GM12878 (cell line): ENCODE results near the gene THRA. TPM values are rescaled to one million over a fixed set of nuclear protein-coding genes. Genes with fewer than 3 reads are reported as not detected.

ENCODE experiments used
- ATAC-seq: fragments of 200-7000 bp; cut with Tn5 transposase; 3 replicates; pipeline ENCODE4 v1.9.1; 2020; ENCODE audit warnings: mild to moderate bottlenecking, moderate library complexity
- BruUV-seq: library from RNA; stranded (reverse); fragments of 400-500 nt; replicated peaks from 2 replicates; lab custom pipeline; 2021; lab: Mats Ljungman, UMichigan
- CTCF ChIA-PET: fragments of 300-600 bp; sonication (Branson Sonifier 250); formaldehyde crosslinking; extraction: SDS; loops from one replicate; lab custom pipeline; 2021; ENCODE audit warnings: inconsistent platforms; lab: Yijun Ruan, JAX
- POLR2A ChIA-PET: fragments of 350-600 bp; formaldehyde crosslinking; extraction: SDS; loops from one replicate; lab custom pipeline; 2021; ENCODE audit warnings: inconsistent platforms; lab: Charles Lee
- RAD21 ChIA-PET: fragments of 300-600 bp; sonication (Branson Sonifier 250); formaldehyde crosslinking; loops from one replicate; lab custom pipeline; 2023; ENCODE audit warnings: antibody characterized with exemption; ENCODE audit not compliant: unreplicated experiment; lab: Charles Lee
- SMC1A ChIA-PET: fragments of 300-600 bp; sonication (Branson Sonifier 250); formaldehyde crosslinking; loops from one replicate; lab custom pipeline; 2023; ENCODE audit not compliant: unreplicated experiment, uncharacterized antibody; lab: Charles Lee
- DNase-seq: peaks from one replicate; pipeline ENCODE4 v3.0.0-alpha.2; 2011; ENCODE audit warnings: low read depth, low spot score
- FAIRE-seq: peaks from 3 replicates; lab custom pipeline; 2011; peaks lifted over from hg19 to GRCh38; lab: Jason Lieb, UNC
- H2AFZ ChIP-seq: 2 replicates; pipeline ENCODE4 v1.6.0; 2011; ENCODE audit warnings: low read depth, low read length, control low read depth; ENCODE audit not compliant: control insufficient read depth
- H3K27ac ChIP-seq: 2 replicates; pipeline ENCODE4 v1.5.1; 2011; ENCODE audit warnings: control low read depth; ENCODE audit not compliant: control insufficient read depth, insufficient read depth
- H3K27me3 ChIP-seq, 2 experiments: replicated peaks in 1 of 2; 2 replicates each; pipeline versions ENCODE4 v1.6.0 to v1.6.1; 2011; ENCODE audit warnings: low read length in 1 of 2; ENCODE audit not compliant: control insufficient read depth in 2 of 2, insufficient read depth in 2 of 2
- H3K36me3 ChIP-seq, 2 experiments: 2 replicates each; pipeline ENCODE4 v1.5.1; 2011; ENCODE audit warnings: low read length in 1 of 2; ENCODE audit not compliant: control insufficient read depth in 2 of 2, insufficient read depth in 2 of 2
- H3K4me1 ChIP-seq: 2 replicates; pipeline ENCODE4 v1.6.1; 2011; ENCODE audit warnings: mild to moderate bottlenecking, low read length, moderate library complexity, mixed read lengths; ENCODE audit not compliant: control insufficient read depth, insufficient read depth
- H3K4me2 ChIP-seq: 2 replicates; pipeline ENCODE4 v1.6.0; 2011; ENCODE audit warnings: control low read depth; ENCODE audit not compliant: control insufficient read depth, insufficient read depth
- H3K4me3 ChIP-seq: fragments of 200-600 bp; sonication (generic); 2 replicates; pipeline ENCODE4 v1.5.1; 2016
- H3K79me2 ChIP-seq: 2 replicates; pipeline ENCODE4 v1.6.0; 2011; ENCODE audit warnings: low read length; ENCODE audit not compliant: control insufficient read depth, insufficient read depth
- H3K9ac ChIP-seq: 2 replicates; pipeline ENCODE4 v1.8.0; 2011; ENCODE audit warnings: low read length, control low read depth, mixed read lengths; ENCODE audit not compliant: control insufficient read depth, insufficient read depth
- H3K9me3 ChIP-seq: replicated peaks from 3 replicates; pipeline ENCODE4 v1.5.1; 2011; ENCODE audit warnings: mild to moderate bottlenecking, low read length; ENCODE audit not compliant: control insufficient read depth, insufficient read depth
- H4K20me1 ChIP-seq: 2 replicates; pipeline ENCODE4 v1.6.0; 2011; ENCODE audit not compliant: control insufficient read depth, insufficient read depth
- BACH1 ChIP-seq: fragments of 450-650 bp; IDR thresholded peaks from 2 replicates; pipeline ENCODE4 v1.6.1; 2017; ENCODE audit warnings: mild to moderate bottlenecking, borderline replicate concordance
- E4F1 ChIP-seq: fragments of 450-650 bp; IDR thresholded peaks from 2 replicates; pipeline ENCODE4 v1.6.1; 2018; ENCODE audit warnings: borderline replicate concordance, mild to moderate bottlenecking; ENCODE audit not compliant: partially characterized antibody
- EGR1 ChIP-seq, 2 experiments: IDR thresholded peaks; 1 replicate in 1 of 2; 2 replicates in 1 of 2; pipeline ENCODE4 v1.6.1; 2011 to 2012; ENCODE audit warnings: low read depth in 2 of 2, low read length in 2 of 2, borderline replicate concordance in 1 of 2, mild to moderate bottlenecking in 1 of 2, moderate library complexity in 1 of 2
- GABPA ChIP-seq: IDR thresholded peaks from 2 replicates; pipeline ENCODE4 v1.6.1; 2014; ENCODE audit warnings: antibody characterized with exemption, low read depth, mild to moderate bottlenecking, inconsistent platforms
- IKZF1 ChIP-seq: fragments of 450-650 bp; conservative IDR thresholded peaks from 2 replicates; pipeline ENCODE4 v1.6.1; 2017; ENCODE audit warnings: antibody characterized with exemption, mild to moderate bottlenecking
- IRF4 ChIP-seq: IDR thresholded peaks from 2 replicates; pipeline ENCODE4 v1.6.1; 2011; ENCODE audit warnings: low read depth, low read length
- MTA3 ChIP-seq: IDR thresholded peaks from 2 replicates; pipeline ENCODE4 v1.6.1; 2012; ENCODE audit warnings: low read length, inconsistent platforms, borderline replicate concordance
- NFYA ChIP-seq: IDR thresholded peaks from 2 replicates; pipeline ENCODE4 v1.6.1; 2011; ENCODE audit warnings: low read depth, mild to moderate bottlenecking, low read length, improper control_type of control experiment, borderline replicate concordance
- POLR2AphosphoS5 ChIP-seq: IDR thresholded peaks from 2 replicates; pipeline ENCODE4 v1.6.1; 2011; ENCODE audit warnings: mild to moderate bottlenecking, low read length, inconsistent platforms
- SPI1 ChIP-seq: IDR thresholded peaks from 2 replicates; pipeline ENCODE4 v1.6.1; 2011; ENCODE audit warnings: low read depth, mild to moderate bottlenecking, low read length, moderate library complexity, borderline replicate concordance; ENCODE audit not compliant: insufficient read depth
- ZNF24 ChIP-seq: fragments of 450-650 bp; IDR thresholded peaks from 2 replicates; pipeline ENCODE4 v1.6.1; 2017; ENCODE audit warnings: antibody characterized with exemption, mild to moderate bottlenecking
- ZNF274 ChIP-seq: IDR thresholded peaks from one replicate; pipeline ENCODE4 v1.8.0; 2011; ENCODE audit not compliant: insufficient read length, insufficient read depth
- WGBS: methylation state at CpG from one replicate; pipeline ENCODE4 v1.1.6; 2016; ENCODE audit warnings: low lambda C conversion rate; ENCODE audit not compliant: insufficient replicate concordance, insufficient coverage; ENCODE audit errors: missing lambda C conversion rate; 5-methylcytosine and 5-hydroxymethylcytosine counted together
- in situ Hi-C: fragments of 300-500 bp; cut with MboI; formaldehyde crosslinking; loops from 9 replicates; pipeline ENCODE4 v1.14.3; 2018; ENCODE audit warnings: mixed read lengths
- intact Hi-C: fragments of 100-400 bp; cut with micrococcal nuclease; formaldehyde crosslinking; loops from one replicate; pipeline ENCODE4 v1.14.2; 2022; ENCODE audit not compliant: unreplicated experiment
- polyA plus RNA-seq, 11 experiments: library from polyadenylated mRNA; depleted of rRNA in 4 of 11; unstranded in 6 of 11; stranded (reverse) in 5 of 11; fragments of >200 nt; fragmentation: Nextera tagmentation in 4 of 11; fragmentation: Illumina TruSeq in 1 of 11; extraction: Ambion mirVana in 4 of 11; extraction: Trizol in 1 of 11; gene quantifications; 1 replicate in 1 of 11; 2 replicates in 10 of 11; pipeline versions ENCODE4 v1.2.1 to v1.2.3, GENCODE V29; 2011 to 2016; ENCODE audit warnings: inconsistent platforms in 2 of 11, missing spikeins in 2 of 11, low read depth in 1 of 11
- total RNA-seq, 4 experiments: library from RNA; depleted of rRNA in 3 of 4; stranded (reverse); fragments of >200 nt in 3 of 4; fragmentation: Illumina TruSeq in 1 of 4; extraction: Trizol in 1 of 4; gene quantifications; 2 replicates each; pipeline versions ENCODE4 v1.2.1 to v1.2.3, GENCODE V29; 2013 to 2021

Gene THRA
- total and polyA plus RNA-seq, 10 of the 15 experiments (the other 5 are each of a cell fraction or from before 2014, with no cell fraction given) = 0.03 to 2.0 (median 0.64) TPM

- no peak overlapping the region for H3K4me2 ChIP-seq
- no peak overlapping the region for H3K9ac ChIP-seq
- BruUV-seq = no TSS peak
- FAIRE-seq (no peak), ATAC-seq (no peak), DNase-seq (no peak)
- RAD21 ChIA-PET = interaction anchor here (0.7 to 7.0 kb wide), 8 partner anchors 9 to 192 kb away, joined by 3 to 246 read pairs (median 48); partner anchors contain the start of genes CASC3, MSL1 and NR1D1
- POLR2A ChIA-PET = interaction anchor here (0.6 to 1.6 kb wide), 5 partner anchors 18 to 1593 kb away, joined by 3 to 5 read pairs (median 4); no protein-coding TSS in a partner anchor
- no peaks in the 10 kb centered on the region for H3K36me3 ChIP-seq
- CTCF ChIA-PET = interaction anchor here (0.9 to 7.9 kb wide), 11 partner anchors 10 to 209 kb away, joined by 3 to 367 read pairs (median 42); partner anchors contain the start of genes MSL1, NR1D1 and THRA
- in situ Hi-C loops (no loop called here), intact Hi-C loops (no loop called here)
- TF ChIP-seq IRF4 (no peak), MTA3 (no peak), NFYA (no peak)
- 29% methylated on average over 2 of the region's 2 CpGs for WGBS
- no peaks in the 10 kb centered on the region for H4K20me1 ChIP-seq
- no peaks in the 10 kb centered on the region for H3K27me3 ChIP-seq
- H3K4me1 ChIP-seq = peaks cover 28% of the 10 kb centered on the region
- H3K9me3 ChIP-seq = no peaks in the 10 kb centered on the region
- H3K4me3 ChIP-seq = no peak overlapping the region
- no peak overlapping the region for H3K27ac ChIP-seq
- H2AFZ ChIP-seq = no peak overlapping the region
- SMC1A ChIA-PET = interaction anchor here (0.6 to 8.0 kb wide), 10 partner anchors 9 to 1579 kb away, joined by 3 to 177 read pairs (median 46); partner anchors contain the start of genes CDC6 and NR1D1
- no peaks in the 10 kb centered on the region for H3K79me2 ChIP-seq
Measured at GRCh38 chr17:40115101-40115436, 52.3 kb downstream of the THRA start.

GRCh38 chr17:40121181-40122135 is 58.7 kb downstream of the THRA start, which contains the start of gene MSL1:
MSL1 (plus strand) TSS chr17:40121971; CDS start chr17:40122613, 642 bp downstream.
- no peaks in the 10 kb centered on the region for H3K27me3 ChIP-seq
- H3K9me3 ChIP-seq = no peaks in the 10 kb centered on the region
- BruUV-seq = TSS peak; percentile 81
- ATAC-seq = peak; percentile 78
- ChIA-PET SMC1A (interaction anchor here (0.7 to 5.4 kb wide), 6 partner anchors 9 to 121 kb away, joined by 3 to 49 read pairs (median 4); no protein-coding TSS in a partner anchor), POLR2A (interaction anchor here (0.7 to 5.6 kb wide), 9 partner anchors 9 to 70 kb away, joined by 3 to 45 read pairs (median 5); partner anchors contain the start of genes CASC3 and NR1D1), CTCF (interaction anchor here (0.6 to 6.3 kb wide), 8 partner anchors 9 to 468 kb away, joined by 3 to 87 read pairs (median 7); partner anchors contain the start of gene CASC3), RAD21 (interaction anchor here (0.6 to 5.2 kb wide), 10 partner anchors 8 to 418 kb away, joined by 3 to 64 read pairs (median 3); partner anchors contain the start of genes CASC3 and NR1D1)
- peaks cover 4% of the 10 kb centered on the region; the same call in 1 of the 2 replicates for H4K20me1 ChIP-seq
- no peak for FAIRE-seq
- H3K4me2 ChIP-seq = peak within 1 kb of the TSS; percentile 91
- 1% methylated on average over 32 of the region's 82 CpGs for WGBS
- no peak for DNase-seq
- H3K79me2 ChIP-seq = peaks cover 49% of the 10 kb centered on the region
- peak within 1 kb of the TSS; percentile 99 for H3K4me3 ChIP-seq
- H3K9ac ChIP-seq = peak within 1 kb of the TSS; percentile 90
- H3K4me1 ChIP-seq = peaks cover 6% of the 10 kb centered on the region
- intact Hi-C loops (no loop called here), in situ Hi-C loops (no loop called here)
- H3K36me3 ChIP-seq = peaks cover 0 to 2% of the 10 kb centered on the region in 2 experiments; a peak in 2 of 4 replicates
- peak within 1 kb of the TSS; percentile 77 for H2AFZ ChIP-seq
- peak within 1 kb of the TSS; percentile 71 for H3K27ac ChIP-seq
- TF ChIP-seq SPI1 (no peak), IKZF1 (peak; percentile 53; the same call in 1 of the 2 replicates), BACH1 (peak; percentile 34; the same call in 1 of the 2 replicates), ZNF274 (no peak), EGR1 (IDR thresholded peaks at IDR 0.05; ENCODE audit: borderline replicate concordance in 1 of 2, low read depth in 2 of 2, low read length in 2 of 2) (no peak; a peak in 1 of 3 replicates), E4F1 (no peak), GABPA (no peak), ZNF24 (no peak), POLR2AphosphoS5 (0 out of 2 replicates have a peak, but pooled peaks have one; percentile 9)
